ENCODE measurements around the gene UTP4.

UTP4 gene

DNA sequence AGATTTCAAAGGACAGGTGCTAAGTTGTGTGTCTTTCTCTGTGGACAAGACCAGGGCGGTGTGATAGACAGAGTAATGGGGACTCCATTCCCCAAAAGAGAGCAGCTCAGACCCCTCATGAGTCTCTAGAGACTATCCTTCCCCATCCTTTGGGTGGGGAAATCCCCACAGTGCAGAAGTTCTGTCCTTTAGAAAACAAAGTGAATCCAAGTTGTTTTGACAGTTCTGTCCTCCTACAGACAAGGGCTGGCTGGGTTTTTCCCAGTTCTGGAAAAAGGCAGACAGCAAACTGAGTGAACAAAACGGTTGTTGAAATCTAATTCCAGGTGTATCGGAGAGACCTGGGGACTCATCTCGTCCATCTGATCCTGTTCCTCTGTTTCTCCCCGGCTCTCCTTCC, 37.9 kb upstream of the UTP4 start:
- Histone ChIP-seq H2BK12ac (ENCODE audit: low read length) (no peak overlapping the region), H3K4me1 (ENCODE audit: control insufficient read depth in 1 of 2, insufficient read depth in 2 of 2, low read length in 2 of 2) (peaks cover 0 to 1% of the 10 kb centered on the region in 2 experiments), H2AFZ (ENCODE audit: insufficient read depth, low read length, poor library complexity) (no peak overlapping the region), H4K12ac (ENCODE audit: low read depth, low read length) (no peak overlapping the region), H3K4me3 (ENCODE audit: low read depth, low read length) (no peak overlapping the region), H3K4ac (ENCODE audit: low read depth, low read length) (no peak overlapping the region), H4K91ac (ENCODE audit: low read depth, low read length) (no peak overlapping the region), H3K9ac (ENCODE audit: low read length) (no peak overlapping the region), H3K14ac (ENCODE audit: low read length) (no peak overlapping the region), H3K18ac (ENCODE audit: low read length) (no peak overlapping the region), H4K8ac (ENCODE audit: low read depth, low read length) (no peak overlapping the region), H2BK5ac (ENCODE audit: low read depth, low read length, poor library complexity) (no peak overlapping the region), H3K36me3 (ENCODE audit: control insufficient read depth in 1 of 2, insufficient read depth in 2 of 2, low read length in 2 of 2) (no peaks in the 10 kb centered on the region), H2BK120ac (ENCODE audit: insufficient read depth, low read length, poor library complexity) (no peak overlapping the region), H3K23ac (ENCODE audit: low read length) (no peak overlapping the region), H3K9me3 (ENCODE audit: insufficient read depth, low read depth, low read length) (no peaks in the 10 kb centered on the region), H3K79me2 (ENCODE audit: control insufficient read depth, insufficient read depth, low read length, poor library complexity) (no peaks in the 10 kb centered on the region), H2AK5ac (ENCODE audit: low read length) (no peak overlapping the region), H3K27ac (ENCODE audit: low read depth, low read length) (no peak overlapping the region), H3K4me2 (ENCODE audit: low read length) (no peak overlapping the region), H3K27me3 (ENCODE audit: insufficient read depth, low read length) (no peaks in the 10 kb centered on the region), H3K79me1 (ENCODE audit: low read length) (no peaks in the 10 kb centered on the region)
- WGBS (ENCODE audit: extremely low coverage, insufficient coverage, insufficient read length) = no CpG with 5 or more reads among the region's 5 CpGs
- DNase-seq = no peak

DNA sequence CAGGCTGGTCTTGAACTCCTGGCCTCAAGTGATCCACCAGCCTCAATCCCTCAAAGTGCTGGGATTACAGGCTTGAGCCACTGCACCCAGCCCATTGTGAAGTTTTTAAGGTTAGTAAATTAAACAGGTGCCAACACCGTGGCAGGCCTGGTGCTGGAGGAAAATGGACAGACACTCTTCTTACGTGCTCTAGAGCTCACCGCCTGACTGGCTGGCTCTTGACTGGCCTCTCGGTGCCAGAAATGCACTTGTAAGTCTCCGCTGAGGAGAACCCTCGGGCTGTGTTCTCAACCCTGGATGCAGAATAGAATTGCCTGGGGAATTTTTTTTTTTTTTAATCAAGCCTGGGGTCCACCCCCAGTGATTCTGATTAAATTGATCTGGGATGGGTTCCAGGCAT, 37.3 kb upstream of the UTP4 start:
- Histone ChIP-seq H3K4ac (ENCODE audit: low read depth, low read length) (no peak overlapping the region), H2AK5ac (ENCODE audit: low read length) (no peak overlapping the region), H3K9ac (ENCODE audit: low read length) (no peak overlapping the region), H4K91ac (ENCODE audit: low read depth, low read length) (no peak overlapping the region), H2BK120ac (ENCODE audit: insufficient read depth, low read length, poor library complexity) (no peak overlapping the region), H3K79me1 (ENCODE audit: low read length) (no peaks in the 10 kb centered on the region), H3K79me2 (ENCODE audit: control insufficient read depth, insufficient read depth, low read length, poor library complexity) (no peaks in the 10 kb centered on the region), H3K18ac (ENCODE audit: low read length) (no peak overlapping the region), H3K4me2 (ENCODE audit: low read length) (no peak overlapping the region), H3K23ac (ENCODE audit: low read length) (no peak overlapping the region), H3K36me3 (ENCODE audit: control insufficient read depth in 1 of 2, insufficient read depth in 2 of 2, low read length in 2 of 2) (no peaks in the 10 kb centered on the region), H3K9me3 (ENCODE audit: insufficient read depth, low read depth, low read length) (no peaks in the 10 kb centered on the region), H2BK12ac (ENCODE audit: low read length) (no peak overlapping the region), H4K12ac (ENCODE audit: low read depth, low read length) (no peak overlapping the region), H3K4me3 (ENCODE audit: low read depth, low read length) (no peak overlapping the region), H3K4me1 (ENCODE audit: control insufficient read depth in 1 of 2, insufficient read depth in 2 of 2, low read length in 2 of 2) (no peaks in the 10 kb centered on the region), H3K27me3 (ENCODE audit: insufficient read depth, low read length) (no peaks in the 10 kb centered on the region), H2BK5ac (ENCODE audit: low read depth, low read length, poor library complexity) (no peak overlapping the region), H3K14ac (ENCODE audit: low read length) (no peak overlapping the region), H4K8ac (ENCODE audit: low read depth, low read length) (no peak overlapping the region), H2AFZ (ENCODE audit: insufficient read depth, low read length, poor library complexity) (no peak overlapping the region), H3K27ac (ENCODE audit: low read depth, low read length) (no peak overlapping the region)
- no CpG with 5 or more reads among the region's 6 CpGs for WGBS (ENCODE audit: extremely low coverage, insufficient coverage, insufficient read length)
- no peak for DNase-seq

DNA sequence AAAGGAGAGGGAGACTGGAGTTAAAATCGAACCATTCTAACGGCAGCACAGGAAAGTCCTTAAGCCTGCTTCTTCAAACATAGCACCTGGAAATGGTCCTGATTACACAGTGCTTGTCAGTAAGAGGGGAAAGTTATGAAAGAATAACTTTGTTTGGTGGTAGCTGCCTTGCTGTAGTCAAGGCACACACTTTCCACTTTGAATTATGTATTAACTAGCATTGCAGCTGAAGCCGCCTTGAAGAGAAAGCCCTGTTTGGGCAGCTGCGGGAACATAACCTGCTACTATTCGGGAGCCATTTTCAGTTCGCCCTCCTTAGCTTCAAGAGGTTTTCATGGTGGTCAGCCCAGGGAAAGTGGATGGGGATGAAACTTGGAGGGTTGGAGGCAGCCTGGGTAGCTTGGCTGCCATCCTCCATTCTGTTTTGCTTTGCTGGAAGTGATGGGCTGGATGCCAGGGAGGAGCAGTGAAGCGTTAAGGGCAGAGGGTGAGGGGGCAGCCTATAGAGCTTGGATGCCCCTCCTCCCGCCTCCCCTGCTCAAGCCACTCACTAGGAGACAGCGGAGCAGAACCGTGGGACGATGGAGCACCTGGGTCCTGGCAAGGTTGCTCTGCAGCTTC, 32.3 kb upstream of the UTP4 start:
- Histone ChIP-seq H3K18ac (ENCODE audit: low read length) (no peak overlapping the region), H3K14ac (ENCODE audit: low read length) (no peak overlapping the region), H4K8ac (ENCODE audit: low read depth, low read length) (no peak overlapping the region), H3K27ac (ENCODE audit: low read depth, low read length) (no peak overlapping the region), H2AFZ (ENCODE audit: insufficient read depth, low read length, poor library complexity) (no peak overlapping the region), H3K4me3 (ENCODE audit: low read depth, low read length) (no peak overlapping the region), H3K4me1 (ENCODE audit: control insufficient read depth in 1 of 2, insufficient read depth in 2 of 2, low read length in 2 of 2) (peaks cover 2 to 3% of the 10 kb centered on the region in 2 experiments), H2BK12ac (ENCODE audit: low read length) (no peak overlapping the region), H2AK5ac (ENCODE audit: low read length) (no peak overlapping the region), H3K23ac (ENCODE audit: low read length) (no peak overlapping the region), H3K79me2 (ENCODE audit: control insufficient read depth, insufficient read depth, low read length, poor library complexity) (no peaks in the 10 kb centered on the region), H2BK120ac (ENCODE audit: insufficient read depth, low read length, poor library complexity) (no peak overlapping the region), H4K91ac (ENCODE audit: low read depth, low read length) (no peak overlapping the region), H3K27me3 (ENCODE audit: insufficient read depth, low read length) (peaks cover 1% of the 10 kb centered on the region), H3K36me3 (ENCODE audit: control insufficient read depth in 1 of 2, insufficient read depth in 2 of 2, low read length in 2 of 2) (no peaks in the 10 kb centered on the region), H4K12ac (ENCODE audit: low read depth, low read length) (no peak overlapping the region), H3K79me1 (ENCODE audit: low read length) (no peaks in the 10 kb centered on the region), H2BK5ac (ENCODE audit: low read depth, low read length, poor library complexity) (no peak overlapping the region), H3K4ac (ENCODE audit: low read depth, low read length) (no peak overlapping the region), H3K9me3 (ENCODE audit: insufficient read depth, low read depth, low read length) (no peaks in the 10 kb centered on the region), H3K4me2 (ENCODE audit: low read length) (no peak overlapping the region), H3K9ac (ENCODE audit: low read length) (no peak overlapping the region)
- WGBS (ENCODE audit: extremely low coverage, insufficient coverage, insufficient read length) = no CpG with 5 or more reads among the region's 11 CpGs
- no peak for DNase-seq

DNA sequence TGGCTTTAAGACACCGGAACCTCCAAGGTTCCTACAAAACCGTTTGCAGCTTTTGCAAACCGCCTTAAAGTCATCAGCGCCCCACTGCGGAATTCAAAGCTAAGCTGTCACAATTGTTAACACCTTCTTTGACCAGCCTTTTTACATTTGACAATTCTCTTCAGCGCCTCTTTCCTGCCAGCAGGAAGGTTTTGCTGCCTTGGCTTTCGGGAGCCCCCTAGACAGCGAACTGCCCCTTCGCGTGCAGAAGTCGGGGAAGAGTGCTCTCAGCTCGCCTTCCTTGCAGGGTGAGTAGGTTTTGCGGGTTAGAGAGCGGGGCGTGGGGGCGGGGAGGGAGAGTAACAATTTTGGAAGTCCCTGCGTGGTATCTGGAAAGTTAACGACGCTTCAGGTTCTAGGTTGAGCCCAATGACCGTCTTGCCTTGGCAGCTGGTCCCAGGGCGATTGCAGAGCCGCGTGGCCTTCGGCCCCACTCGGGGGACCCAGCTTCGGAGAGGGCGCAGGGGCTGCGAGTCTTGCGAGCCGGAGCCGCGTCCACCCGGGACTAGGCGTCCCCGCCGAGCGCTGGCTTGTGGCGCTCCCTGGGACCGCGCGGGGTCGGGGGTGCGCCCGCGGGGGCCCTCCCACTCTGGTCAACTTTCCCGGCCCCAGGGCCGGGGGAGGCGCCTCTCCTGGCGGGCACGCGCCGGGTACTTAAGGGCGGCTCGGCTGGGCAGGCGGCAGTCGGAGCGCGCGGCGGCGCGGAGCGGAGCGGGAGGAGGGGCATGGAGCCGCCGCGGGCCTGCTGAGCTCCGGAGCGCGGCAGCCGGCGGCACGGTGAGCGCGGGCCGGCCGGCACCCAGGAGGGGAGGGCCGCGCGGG, 26.7 kb upstream of the UTP4 start, which contains the start of gene HAS3:
Gene HAS3, plus strand, starts transcription at position 153 of the 861 bp plus-strand sequence. CDS start 3,743 bp downstream, outside the sequence.
- H2BK12ac ChIP-seq (ENCODE audit: low read length) = no peak within 1 kb of the TSS
- H3K79me2 ChIP-seq (ENCODE audit: control insufficient read depth, insufficient read depth, low read length, poor library complexity) = peaks cover 2% of the 10 kb centered on the region
- H3K4ac ChIP-seq (ENCODE audit: low read depth, low read length) = no peak within 1 kb of the TSS
- no peak within 1 kb of the TSS for H4K91ac ChIP-seq (ENCODE audit: low read depth, low read length)
- H4K8ac ChIP-seq (ENCODE audit: low read depth, low read length) = no peak within 1 kb of the TSS
- H3K4me3 ChIP-seq (ENCODE audit: low read depth, low read length) = peak within 1 kb of the TSS; percentile 58
- DNase-seq = peak; percentile 43 to 71
- peak within 1 kb of the TSS; percentile 19 for H3K18ac ChIP-seq (ENCODE audit: low read length)
- no peaks in the 10 kb centered on the region for H3K79me1 ChIP-seq (ENCODE audit: low read length)
- H2BK5ac ChIP-seq (ENCODE audit: low read depth, low read length, poor library complexity) = no peak within 1 kb of the TSS
- H4K12ac ChIP-seq (ENCODE audit: low read depth, low read length) = no peak within 1 kb of the TSS
- H3K27ac ChIP-seq (ENCODE audit: low read depth, low read length) = no peak within 1 kb of the TSS
- H3K4me1 ChIP-seq (ENCODE audit: control insufficient read depth in 1 of 2, insufficient read depth in 2 of 2, low read length in 2 of 2) = peaks cover 14 to 17% of the 10 kb centered on the region in 2 experiments
- H3K36me3 ChIP-seq (ENCODE audit: control insufficient read depth in 1 of 2, insufficient read depth in 2 of 2, low read length in 2 of 2) = peaks cover 6 to 7% of the 10 kb centered on the region in 2 experiments
- no peak within 1 kb of the TSS for H3K23ac ChIP-seq (ENCODE audit: low read length)
- no peak within 1 kb of the TSS for H2AK5ac ChIP-seq (ENCODE audit: low read length)
- H3K14ac ChIP-seq (ENCODE audit: low read length) = no peak within 1 kb of the TSS
- no CpG with 5 or more reads among the region's 80 CpGs for WGBS (ENCODE audit: extremely low coverage, insufficient coverage, insufficient read length)
- H3K9me3 ChIP-seq (ENCODE audit: insufficient read depth, low read depth, low read length) = peaks cover 4% of the 10 kb centered on the region
- H2BK120ac ChIP-seq (ENCODE audit: insufficient read depth, low read length, poor library complexity) = no peak within 1 kb of the TSS
- H3K27me3 ChIP-seq (ENCODE audit: insufficient read depth, low read length) = peaks cover 29% of the 10 kb centered on the region
- H3K4me2 ChIP-seq (ENCODE audit: low read length) = peak within 1 kb of the TSS; percentile 96
- H3K9ac ChIP-seq (ENCODE audit: low read length) = no peak within 1 kb of the TSS
- peak within 1 kb of the TSS; percentile 25 for H2AFZ ChIP-seq (ENCODE audit: insufficient read depth, low read length, poor library complexity)
